Loucy (cell line): ENCODE data around the gene HRK.

Source experiments
- H2AFZ ChIP-seq: fragments of 200-600 bp; sonication (generic); 2 replicates; pipeline ENCODE4 v1.6.0; 2016; ENCODE audit warnings: antibody characterized with exemption, mild to moderate bottlenecking, low read length, moderate library complexity
- H3F3A ChIP-seq: fragments of 200-600 bp; 2 replicates; pipeline ENCODE4 v1.6.0; 2016; ENCODE audit warnings: antibody characterized with exemption, low read depth, mild to moderate bottlenecking
- H3K27me3 ChIP-seq: fragments of 200-600 bp; sonication (generic); 2 replicates; pipeline ENCODE4 v1.6.1; 2014; ENCODE audit warnings: low read length, mild to moderate bottlenecking; ENCODE audit not compliant: insufficient read depth, poor library complexity, severe bottlenecking
- H3K36me3 ChIP-seq: fragments of 200-600 bp; sonication (generic); 2 replicates; pipeline ENCODE4 v1.6.1; 2016; ENCODE audit warnings: low read length; ENCODE audit not compliant: insufficient read depth
- H3K4me1 ChIP-seq: fragments of 200-600 bp; sonication (generic); 2 replicates; pipeline ENCODE4 v1.5.1; 2014; ENCODE audit warnings: low read length, mild to moderate bottlenecking; ENCODE audit not compliant: insufficient read depth, poor library complexity, severe bottlenecking
- H3K4me2 ChIP-seq: fragments of 200-600 bp; sonication (generic); 2 replicates; pipeline ENCODE4 v1.6.0; 2014; ENCODE audit warnings: antibody characterized with exemption, low read length, low read depth, mild to moderate bottlenecking; ENCODE audit not compliant: poor library complexity, severe bottlenecking
- H3K4me3 ChIP-seq: fragments of 200-600 bp; sonication (generic); 2 replicates; pipeline ENCODE4 v1.5.1; 2014; ENCODE audit warnings: low read length, mild to moderate bottlenecking, mixed read lengths; ENCODE audit not compliant: poor library complexity, severe bottlenecking
- H3K79me2 ChIP-seq: fragments of 200-600 bp; sonication (generic); 2 replicates; pipeline ENCODE4 v1.6.1; 2014; ENCODE audit warnings: low read length; ENCODE audit not compliant: insufficient read depth
- H3K9ac ChIP-seq: fragments of 200-600 bp; sonication (generic); 2 replicates; pipeline ENCODE4 v1.6.0; 2014; ENCODE audit warnings: mild to moderate bottlenecking, low read depth, low read length, moderate library complexity; ENCODE audit not compliant: poor library complexity, severe bottlenecking
- H3K9me2 ChIP-seq: fragments of 200-600 bp; sonication (generic); replicated peaks from 2 replicates; pipeline ENCODE4 v1.6.1; 2016; ENCODE audit warnings: low read depth, low read length, mixed read lengths
- H3K9me3 ChIP-seq: fragments of 200-600 bp; sonication (generic); 2 replicates; pipeline ENCODE4 v1.6.1; 2014; ENCODE audit warnings: mild to moderate bottlenecking, antibody characterized with exemption, low read length, low read depth; ENCODE audit not compliant: insufficient read depth
- H4K20me1 ChIP-seq: fragments of 200-600 bp; sonication (generic); 2 replicates; pipeline ENCODE4 v1.6.0; 2014; ENCODE audit warnings: antibody characterized with exemption, low read length, mild to moderate bottlenecking; ENCODE audit not compliant: insufficient read depth, poor library complexity, severe bottlenecking
- CTCF ChIP-seq: fragments of 200-600 bp; sonication (generic); conservative IDR thresholded peaks from 2 replicates; pipeline ENCODE4 v1.5.1; 2014; ENCODE audit warnings: mild to moderate bottlenecking, antibody characterized with exemption, low read length
- EZH2phosphoT487 ChIP-seq: fragments of 200-600 bp; IDR thresholded peaks from 2 replicates; pipeline ENCODE4 v1.6.1; 2018; ENCODE audit warnings: antibody characterized with exemption, mild to moderate bottlenecking, moderate library complexity, borderline replicate concordance

Gene HRK

GRCh38 chr12:116896411-116896924 lies 15.2 kb upstream of the HRK start:
- no peak overlapping the region for H2AFZ ChIP-seq
- no peak overlapping the region for H3K9ac ChIP-seq
- no peak overlapping the region for H3K4me3 ChIP-seq

GRCh38 chr12:116894913-116895312 lies 13.7 kb upstream of the HRK start:
- Histone ChIP-seq H3K27me3 (no peaks in the 10 kb centered on the region), H3K4me1 (no peaks in the 10 kb centered on the region), H3F3A (no peaks in the 10 kb centered on the region), H3K9ac (no peak overlapping the region), H2AFZ (no peak overlapping the region), H3K36me3 (no peaks in the 10 kb centered on the region), H3K9me3 (no peaks in the 10 kb centered on the region), H3K4me2 (no peak overlapping the region), H4K20me1 (no peaks in the 10 kb centered on the region), H3K79me2 (no peaks in the 10 kb centered on the region), H3K9me2 (no peaks in the 10 kb centered on the region), H3K4me3 (no peak overlapping the region)
- TF ChIP-seq CTCF (no peak), EZH2phosphoT487 (no peak)

More at GRCh38 chr12:116896411-116896924, 15.2 kb upstream of the HRK start:
- Histone ChIP-seq H3K27me3 (no peaks in the 10 kb centered on the region), H3K9me2 (no peaks in the 10 kb centered on the region), H3K9me3 (no peaks in the 10 kb centered on the region), H4K20me1 (no peaks in the 10 kb centered on the region), H3K79me2 (no peaks in the 10 kb centered on the region), H3F3A (no peaks in the 10 kb centered on the region), H3K36me3 (no peaks in the 10 kb centered on the region), H3K4me1 (no peaks in the 10 kb centered on the region), H3K4me2 (no peak overlapping the region)
- TF ChIP-seq CTCF (no peak), EZH2phosphoT487 (no peak)

GRCh38 chr12:116892349-116893140 lies 11.3 kb upstream of the HRK start:
- Histone ChIP-seq H3K4me1 (no peaks in the 10 kb centered on the region), H3K9ac (no peak overlapping the region), H3K9me2 (no peaks in the 10 kb centered on the region), H4K20me1 (no peaks in the 10 kb centered on the region), H3K36me3 (no peaks in the 10 kb centered on the region), H3K4me3 (no peak overlapping the region), H3K79me2 (no peaks in the 10 kb centered on the region), H3K4me2 (no peak overlapping the region), H3K27me3 (no peaks in the 10 kb centered on the region), H2AFZ (no peak overlapping the region), H3K9me3 (no peaks in the 10 kb centered on the region), H3F3A (no peaks in the 10 kb centered on the region)
- TF ChIP-seq CTCF, result no peak
- TF ChIP-seq EZH2phosphoT487, result no peak
